Mesenchymal stem cell (in vitro differentiated cells and primary cell): ENCODE measurements around the gene PCSK6.

ENCODE experiments used
- DNase-seq: peaks from one replicate; pipeline ENCODE4 v3.0.0-alpha.2; 2013
- H2AFZ ChIP-seq: one replicate; pipeline ENCODE4 v1.6.1; 2013; ENCODE audit warnings: low read depth, mild to moderate bottlenecking, control low read depth, inconsistent platforms, low read length, moderate library complexity
- H2AK5ac ChIP-seq: 2 replicates; pipeline ENCODE4 v1.6.1; 2013; ENCODE audit warnings: low read length, moderate library complexity, mild to moderate bottlenecking, inconsistent platforms; ENCODE audit not compliant: severe bottlenecking
- H2BK120ac ChIP-seq: one replicate; pipeline ENCODE4 v1.6.1; 2013; ENCODE audit warnings: low read depth, mild to moderate bottlenecking, inconsistent platforms, low read length, moderate library complexity
- H2BK12ac ChIP-seq, 2 experiments: one replicate each; pipeline ENCODE4 v1.6.1; 2013; ENCODE audit warnings: inconsistent platforms in 2 of 2, low read length in 2 of 2, mild to moderate bottlenecking in 2 of 2, moderate library complexity in 2 of 2, control low read depth in 1 of 2
- H2BK15ac ChIP-seq: one replicate; pipeline ENCODE4 v1.6.1; 2013; ENCODE audit warnings: mild to moderate bottlenecking, low read depth, inconsistent platforms; ENCODE audit not compliant: poor library complexity, severe bottlenecking
- H2BK5ac ChIP-seq: 2 replicates; pipeline ENCODE4 v1.6.1; 2013; ENCODE audit warnings: low read depth, mild to moderate bottlenecking, low read length, control low read depth, inconsistent platforms; ENCODE audit not compliant: poor library complexity, severe bottlenecking
- H3K14ac ChIP-seq, 2 experiments: one replicate each; pipeline ENCODE4 v1.6.1; 2013; ENCODE audit warnings: inconsistent platforms in 2 of 2, low read length in 2 of 2, control low read depth in 1 of 2, mild to moderate bottlenecking in 1 of 2, moderate library complexity in 1 of 2
- H3K18ac ChIP-seq, 2 experiments: one replicate each; pipeline ENCODE4 v1.6.1; 2013; ENCODE audit warnings: inconsistent platforms in 2 of 2, low read length in 2 of 2, control low read depth in 1 of 2, low read depth in 1 of 2, mild to moderate bottlenecking in 1 of 2
- H3K23ac ChIP-seq, 2 experiments: one replicate each; pipeline ENCODE4 v1.6.1; 2013; ENCODE audit warnings: inconsistent platforms in 2 of 2, low read length in 2 of 2, mild to moderate bottlenecking in 2 of 2, moderate library complexity in 2 of 2, control low read depth in 1 of 2
- H3K27ac ChIP-seq: 2 replicates; pipeline ENCODE4 v1.5.1; 2013; ENCODE audit warnings: mild to moderate bottlenecking, moderate library complexity, low read length, control low read depth, inconsistent platforms; ENCODE audit not compliant: poor library complexity, severe bottlenecking
- H3K27me3 ChIP-seq, 2 experiments: 2 replicates each; pipeline versions ENCODE4 v1.6.1 to v1.7.0; 2013; ENCODE audit warnings: low read length in 2 of 2, mild to moderate bottlenecking in 2 of 2, moderate library complexity in 2 of 2, control low read depth in 1 of 2, inconsistent platforms in 1 of 2; ENCODE audit not compliant: control insufficient read depth in 1 of 2, insufficient read depth in 1 of 2
- H3K36me3 ChIP-seq, 2 experiments: 2 replicates each; pipeline versions ENCODE4 v1.6.1 to v1.7.0; 2013; ENCODE audit warnings: low read length in 2 of 2, control low read depth in 1 of 2, inconsistent platforms in 1 of 2, low read depth in 1 of 2, mild to moderate bottlenecking in 1 of 2; ENCODE audit not compliant: insufficient read depth in 2 of 2, control insufficient read depth in 1 of 2
- H3K4ac ChIP-seq, 2 experiments: one replicate each; pipeline ENCODE4 v1.6.1; 2013; ENCODE audit warnings: inconsistent platforms in 2 of 2, low read length in 2 of 2, mild to moderate bottlenecking in 2 of 2, moderate library complexity in 2 of 2, control low read depth in 1 of 2, low read depth in 1 of 2
- H3K4me1 ChIP-seq: 2 replicates; pipeline ENCODE4 v1.6.1; 2013; ENCODE audit warnings: low read depth, low read length, control low read depth; ENCODE audit not compliant: control insufficient read depth, insufficient read depth
- H3K4me2 ChIP-seq: 2 replicates; pipeline ENCODE4 v1.6.1; 2013; ENCODE audit warnings: low read length, mild to moderate bottlenecking, inconsistent platforms; ENCODE audit not compliant: poor library complexity, severe bottlenecking
- H3K4me3 ChIP-seq, 2 experiments: 2 replicates each; pipeline versions ENCODE4 v1.5.1 to v1.7.0; 2013; ENCODE audit warnings: low read length in 2 of 2, mild to moderate bottlenecking in 2 of 2, control low read depth in 1 of 2, low read depth in 1 of 2; ENCODE audit not compliant: insufficient read depth in 1 of 2
- H3K79me1 ChIP-seq: replicated peaks from 2 replicates; pipeline ENCODE4 v1.6.1; 2013; ENCODE audit warnings: mild to moderate bottlenecking, control low read depth, low read length, inconsistent platforms; ENCODE audit not compliant: poor library complexity, severe bottlenecking
- H3K9ac ChIP-seq: 2 replicates; pipeline ENCODE4 v1.7.0; 2013; ENCODE audit warnings: mild to moderate bottlenecking, low read length, moderate library complexity
- H3K9me3 ChIP-seq: 2 replicates; pipeline ENCODE4 v1.7.0; 2013; ENCODE audit warnings: mild to moderate bottlenecking, low read length; ENCODE audit not compliant: control insufficient read depth
- H4K8ac ChIP-seq: one replicate; pipeline ENCODE4 v1.6.1; 2013; ENCODE audit warnings: inconsistent platforms, mild to moderate bottlenecking, low read length, moderate library complexity
- H4K91ac ChIP-seq: one replicate; pipeline ENCODE4 v1.6.1; 2013; ENCODE audit warnings: mild to moderate bottlenecking, low read length, inconsistent platforms
- WGBS: methylation state at CpG from one replicate; pipeline ENCODE4 v1.1.7; 2013; ENCODE audit warnings: mixed read lengths; 5-methylcytosine and 5-hydroxymethylcytosine counted together

PCSK6 gene

DNA sequence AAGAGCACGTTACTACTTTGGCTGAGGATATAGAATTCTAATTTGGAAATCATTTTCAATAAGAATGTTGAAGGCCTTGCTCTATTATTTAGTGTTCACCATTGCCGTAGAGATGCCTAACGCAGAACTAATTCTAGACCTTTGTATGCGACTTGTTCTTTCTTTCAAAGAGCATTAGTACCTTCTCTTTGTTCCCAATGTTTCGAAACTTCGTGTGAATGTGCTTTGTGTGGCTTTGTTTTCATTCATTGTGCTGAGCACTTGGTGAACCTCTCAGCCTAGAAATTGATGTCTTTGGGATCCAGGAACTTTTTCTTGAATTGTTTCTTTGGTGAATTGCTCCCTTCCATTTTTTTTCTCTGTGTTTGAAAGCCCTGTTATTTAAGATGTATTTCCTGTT, 19.8 kb upstream of the PCSK6 start:
- Histone ChIP-seq H4K91ac (no peak overlapping the region), H3K9ac (no peak overlapping the region), H3K9me3 (peaks cover 8% of the 10 kb centered on the region), H3K4me1 (no peaks in the 10 kb centered on the region), H3K27me3 (peaks cover 0 to 8% of the 10 kb centered on the region in 2 experiments), H2BK5ac (no peak overlapping the region), H3K36me3 (no peaks in the 10 kb centered on the region), H2BK120ac (no peak overlapping the region), H2AK5ac (no peak overlapping the region), H3K4ac (no peak overlapping the region), H3K4me3 (no peak overlapping the region), H3K79me1 (no peaks in the 10 kb centered on the region), H2BK12ac (no peak overlapping the region), H3K27ac (no peak overlapping the region), H2AFZ (no peak overlapping the region), H3K4me2 (no peak overlapping the region), H4K8ac (no peak overlapping the region), H2BK15ac (no peak overlapping the region), H3K18ac (no peak overlapping the region), H3K14ac (no peak overlapping the region), H3K23ac (no peak overlapping the region)
- WGBS, result 81% methylated on average over 6 of the region's 6 CpGs
- no peak for DNase-seq

DNA sequence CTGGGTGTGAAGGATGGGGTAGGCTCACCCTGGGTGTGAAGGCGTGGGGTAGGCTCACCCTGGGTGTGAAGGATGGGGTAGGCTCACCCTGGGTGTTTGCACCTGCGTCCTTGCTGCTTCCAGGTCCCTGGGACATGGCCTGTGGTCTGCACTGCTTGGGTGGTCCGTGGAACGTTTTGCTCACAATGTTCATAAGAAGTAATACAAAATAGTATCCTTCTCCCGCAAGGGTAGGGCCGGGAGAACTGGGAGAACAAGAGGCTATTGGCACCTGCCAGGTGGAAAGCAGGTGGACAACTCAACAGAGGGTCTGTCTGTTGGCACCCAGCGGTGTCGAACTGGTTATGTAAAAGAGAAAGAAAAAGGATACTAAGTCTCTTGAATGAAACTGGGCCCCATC, 17.0 kb upstream of the PCSK6 start:
- no peak overlapping the region for H2AFZ ChIP-seq
- no peaks in the 10 kb centered on the region for H3K79me1 ChIP-seq
- H2BK120ac ChIP-seq, result no peak overlapping the region
- WGBS, result 92% methylated on average over 8 of the region's 8 CpGs
- H3K9ac ChIP-seq, result no peak overlapping the region
- H3K4me1 ChIP-seq, result no peaks in the 10 kb centered on the region
- H3K36me3 ChIP-seq, result no peaks in the 10 kb centered on the region
- no peak overlapping the region for H3K18ac ChIP-seq
- H2BK5ac ChIP-seq, result no peak overlapping the region
- H3K9me3 ChIP-seq, result no peaks in the 10 kb centered on the region
- no peak overlapping the region for H3K4me3 ChIP-seq
- no peak overlapping the region for H2BK15ac ChIP-seq
- peaks cover 4 to 28% of the 10 kb centered on the region in 2 experiments for H3K27me3 ChIP-seq
- no peak overlapping the region for H4K91ac ChIP-seq
- H3K14ac ChIP-seq, result no peak overlapping the region
- no peak for DNase-seq
- H2AK5ac ChIP-seq, result no peak overlapping the region
- H4K8ac ChIP-seq, result no peak overlapping the region
- no peak overlapping the region for H2BK12ac ChIP-seq
- no peak overlapping the region for H3K4me2 ChIP-seq
- H3K27ac ChIP-seq, result no peak overlapping the region
- no peak overlapping the region for H3K23ac ChIP-seq
- H3K4ac ChIP-seq, result no peak overlapping the region

GRCh38 chr15:101505610-101506337, 16.3 kb upstream of the PCSK6 start:
- Histone ChIP-seq H2BK120ac (no peak overlapping the region), H3K27ac (no peak overlapping the region), H2BK12ac (no peak overlapping the region), H3K4me2 (no peak overlapping the region), H2AK5ac (no peak overlapping the region), H3K4me3 (no peak overlapping the region), H3K4me1 (no peaks in the 10 kb centered on the region), H2BK5ac (no peak overlapping the region), H2BK15ac (no peak overlapping the region), H3K4ac (no peak overlapping the region), H3K9me3 (no peaks in the 10 kb centered on the region), H3K36me3 (no peaks in the 10 kb centered on the region), H3K23ac (no peak overlapping the region), H3K14ac (no peak overlapping the region), H3K79me1 (no peaks in the 10 kb centered on the region), H2AFZ (no peak overlapping the region), H3K9ac (no peak overlapping the region), H4K91ac (no peak overlapping the region), H3K27me3 (peaks cover 5 to 34% of the 10 kb centered on the region in 2 experiments), H3K18ac (no peak overlapping the region), H4K8ac (no peak overlapping the region)
- no peak for DNase-seq
- WGBS, result 69% methylated on average over 18 of the region's 18 CpGs

- H3K9ac ChIP-seq, result no peak overlapping the region
- H2AFZ ChIP-seq, result no peak overlapping the region
- H3K9me3 ChIP-seq, result no peaks in the 10 kb centered on the region
- H3K27ac ChIP-seq, result no peak overlapping the region
- no peak overlapping the region for H2BK15ac ChIP-seq
- H4K91ac ChIP-seq, result no peak overlapping the region
- DNase-seq, result peak; percentile 63
- H3K4me2 ChIP-seq, result no peak overlapping the region
- H2BK120ac ChIP-seq, result no peak overlapping the region
- no peak overlapping the region for H2BK5ac ChIP-seq
- H3K4me1 ChIP-seq, result no peaks in the 10 kb centered on the region
- no peak overlapping the region for H3K4me3 ChIP-seq
- H3K4ac ChIP-seq, result no peak overlapping the region
- no peak overlapping the region for H4K8ac ChIP-seq
- H2BK12ac ChIP-seq, result no peak overlapping the region
- no peak overlapping the region for H3K18ac ChIP-seq
- WGBS, result 75% methylated on average over 11 of the region's 17 CpGs
- H3K27me3 ChIP-seq, result peaks cover 6 to 38% of the 10 kb centered on the region in 2 experiments
- H2AK5ac ChIP-seq, result no peak overlapping the region
- no peaks in the 10 kb centered on the region for H3K79me1 ChIP-seq
- no peaks in the 10 kb centered on the region for H3K36me3 ChIP-seq
- no peak overlapping the region for H3K14ac ChIP-seq
- no peak overlapping the region for H3K23ac ChIP-seq
These were observed 15.5 kb upstream of the PCSK6 start for GRCh38 chr15:101504866-101505609.
